GM12873 (cell line): ENCODE measurements around the gene VPS50.

Experiments used
- CTCF ChIP-seq: IDR thresholded peaks from 2 replicates; pipeline ENCODE4 v1.5.1; 2012; ENCODE audit warnings: low read depth, mild to moderate bottlenecking, moderate library complexity, low read length, control low read depth; ENCODE audit not compliant: insufficient read depth; ENCODE audit errors: missing control alignments

VPS50 gene

GRCh38 chr7:93364806-93365205 lies 132.6 kb downstream of the VPS50 start:
- TF ChIP-seq CTCF = no peak

- no peak for TF ChIP-seq CTCF
Measured at GRCh38 chr7:93365341-93365740, 133.2 kb downstream of the VPS50 start.

- TF ChIP-seq CTCF = no peak
Measured at GRCh38 chr7:93366816-93367215, 134.7 kb downstream of the VPS50 start.

- TF ChIP-seq CTCF = no peak
Measured at GRCh38 chr7:93367254-93367653, 135.1 kb downstream of the VPS50 start.

GRCh38 chr7:93373537-93373936 lies 141.4 kb downstream of the VPS50 start:
- TF ChIP-seq CTCF = no peak

- peak; percentile 85 for TF ChIP-seq CTCF
Measured at GRCh38 chr7:93374345-93374940, 142.3 kb downstream of the VPS50 start.

GRCh38 chr7:93375603-93376002 lies 143.4 kb downstream of the VPS50 start:
- TF ChIP-seq CTCF = no peak
